22Rv1 (cell line): ENCODE data around the gene NFKB1.

ENCODE experiments used
- CTCF ChIP-seq: fragments of 450-650 bp; IDR thresholded peaks from 2 replicates; pipeline ENCODE4 v1.5.1; 2017; ENCODE audit warnings: mild to moderate bottlenecking
- ZFX ChIP-seq: fragments of 450-650 bp; IDR thresholded peaks from 2 replicates; pipeline ENCODE4 v1.6.1; 2017; ENCODE audit warnings: antibody characterized with exemption, borderline replicate concordance

DNA sequence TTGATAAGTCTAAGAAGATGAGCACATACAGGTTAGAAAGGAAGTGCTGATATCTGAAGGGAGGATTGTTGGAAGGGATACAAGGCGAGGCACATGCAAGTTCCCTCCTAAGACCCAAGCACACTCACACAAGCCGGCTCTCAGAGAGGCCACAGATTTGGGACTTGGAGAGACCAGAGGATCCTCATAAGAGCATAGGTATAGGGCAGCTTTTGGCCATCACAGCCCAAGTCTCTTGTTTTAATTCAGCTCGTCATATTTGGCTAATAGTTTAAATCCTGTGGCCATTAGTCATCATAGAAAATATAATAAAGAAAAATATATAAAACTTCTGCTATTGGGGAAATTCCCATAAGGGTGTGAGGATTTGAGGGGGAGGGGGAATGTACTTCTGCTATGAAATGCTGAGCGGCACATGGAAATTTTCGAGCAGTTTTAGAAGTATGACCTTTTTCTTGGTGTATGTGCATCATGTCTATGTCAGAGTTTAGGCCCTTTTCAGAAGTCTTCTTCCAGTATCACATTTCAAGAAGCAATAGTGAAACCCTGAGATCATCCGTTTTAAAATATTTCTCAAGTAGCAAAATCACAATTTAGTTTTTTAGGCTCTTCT, 97.7 kb downstream of the NFKB1 start:
- TF ChIP-seq CTCF (no peak), ZFX (no peak)
